H9 (cell line): ENCODE measurements around the gene PCNX3. TPM values are rescaled to one million over a fixed set of nuclear protein-coding genes. Genes with fewer than 3 reads are reported as not detected.

ENCODE experiments used
- DNase-seq: peaks from one replicate; pipeline ENCODE4 v3.0.0-alpha.2; 2017
- H2AFZ ChIP-seq: one replicate; pipeline ENCODE4 v1.6.1; 2013; ENCODE audit warnings: mild to moderate bottlenecking, low read length, control low read depth, moderate library complexity
- H2AK5ac ChIP-seq: 2 replicates; pipeline ENCODE4 v1.6.1; 2013; ENCODE audit warnings: low read length, control low read depth, mixed read lengths; ENCODE audit not compliant: insufficient read length
- H2BK120ac ChIP-seq: one replicate; pipeline ENCODE4 v1.6.1; 2013; ENCODE audit warnings: low read depth, mild to moderate bottlenecking, low read length, control low read depth, inconsistent platforms; ENCODE audit not compliant: poor library complexity, severe bottlenecking
- H2BK12ac ChIP-seq: 2 replicates; pipeline ENCODE4 v1.6.1; 2013; ENCODE audit warnings: low read length, control low read depth, mixed read lengths, low read depth; ENCODE audit not compliant: insufficient read length
- H2BK15ac ChIP-seq: 2 replicates; pipeline ENCODE4 v1.6.1; 2013; ENCODE audit warnings: low read depth, low read length, control low read depth
- H2BK20ac ChIP-seq: one replicate; pipeline ENCODE4 v1.6.1; 2013; ENCODE audit warnings: low read depth, mild to moderate bottlenecking, low read length, control low read depth, inconsistent platforms; ENCODE audit not compliant: poor library complexity, severe bottlenecking
- H2BK5ac ChIP-seq: 2 replicates; pipeline ENCODE4 v1.6.1; 2013; ENCODE audit warnings: low read length, control low read depth, mixed read lengths; ENCODE audit not compliant: insufficient read length
- H3K14ac ChIP-seq: 2 replicates; pipeline ENCODE4 v1.6.1; 2013; ENCODE audit warnings: low read length, control low read depth; ENCODE audit not compliant: insufficient read depth
- H3K18ac ChIP-seq: 2 replicates; pipeline ENCODE4 v1.6.1; 2013; ENCODE audit warnings: low read depth, mild to moderate bottlenecking, mixed read lengths, low read length, control low read depth; ENCODE audit not compliant: insufficient read length
- H3K23ac ChIP-seq: 2 replicates; pipeline ENCODE4 v1.6.1; 2013; ENCODE audit warnings: low read length, control low read depth, mixed read lengths, low read depth; ENCODE audit not compliant: insufficient read length
- H3K23me2 ChIP-seq: 2 replicates; pipeline ENCODE4 v1.6.1; 2013; ENCODE audit warnings: low read depth, mild to moderate bottlenecking, mixed read lengths, low read length, control low read depth; ENCODE audit not compliant: insufficient read length, poor library complexity, severe bottlenecking
- H3K27ac ChIP-seq: 2 replicates; pipeline ENCODE4 v1.5.1; 2013; ENCODE audit warnings: low read length, control low read depth, mixed read lengths, low read depth; ENCODE audit not compliant: insufficient read length
- H3K27me3 ChIP-seq: 2 replicates; pipeline ENCODE4 v1.6.1; 2013; ENCODE audit warnings: low read length, control low read depth, inconsistent platforms; ENCODE audit not compliant: insufficient read depth
- H3K4ac ChIP-seq: 2 replicates; pipeline ENCODE4 v1.6.1; 2013; ENCODE audit warnings: low read depth, mild to moderate bottlenecking, control low read depth, inconsistent platforms, low read length, moderate library complexity
- H3K4me1 ChIP-seq: 2 replicates; pipeline ENCODE4 v1.6.1; 2013; ENCODE audit warnings: low read length, control low read depth, inconsistent platforms; ENCODE audit not compliant: insufficient read depth
- H3K4me2 ChIP-seq: 2 replicates; pipeline ENCODE4 v1.6.1; 2013; ENCODE audit warnings: low read length, control low read depth, mixed read lengths; ENCODE audit not compliant: insufficient read length, insufficient read depth
- H3K56ac ChIP-seq: 2 replicates; pipeline ENCODE4 v1.6.1; 2013; ENCODE audit warnings: low read depth, mild to moderate bottlenecking, mixed read lengths, low read length, control low read depth; ENCODE audit not compliant: insufficient read length
- H3K79me1 ChIP-seq: 2 replicates; pipeline ENCODE4 v1.6.1; 2013; ENCODE audit warnings: low read depth, mild to moderate bottlenecking, moderate library complexity, low read length, control low read depth, inconsistent platforms; ENCODE audit not compliant: insufficient read depth, poor library complexity, severe bottlenecking
- H3K79me2 ChIP-seq: 2 replicates; pipeline ENCODE4 v1.6.1; 2013; ENCODE audit warnings: low read length, control low read depth, inconsistent platforms; ENCODE audit not compliant: insufficient read depth
- H3K9ac ChIP-seq: 2 replicates; pipeline ENCODE4 v1.6.1; 2013; ENCODE audit warnings: low read length, control low read depth, mixed read lengths; ENCODE audit not compliant: insufficient read length; ENCODE audit errors: extremely low read depth
- H3K9me3 ChIP-seq: one replicate; pipeline ENCODE4 v1.6.1; 2013; ENCODE audit warnings: low read depth, low read length, inconsistent platforms; ENCODE audit not compliant: control insufficient read depth
- H3T11ph ChIP-seq: one replicate; pipeline ENCODE4 v1.6.1; 2013; ENCODE audit warnings: mild to moderate bottlenecking, low read length, control low read depth, inconsistent platforms
- H4K20me1 ChIP-seq: one replicate; pipeline ENCODE4 v1.6.1; 2013; ENCODE audit not compliant: control insufficient read depth, insufficient read length, insufficient read depth
- H4K5ac ChIP-seq: 2 replicates; pipeline ENCODE4 v1.6.1; 2013; ENCODE audit warnings: low read depth, mild to moderate bottlenecking, mixed read lengths, low read length, control low read depth; ENCODE audit not compliant: insufficient read length
- H4K8ac ChIP-seq: replicated peaks from 2 replicates; pipeline ENCODE4 v1.6.1; 2013; ENCODE audit warnings: low read length, control low read depth, mixed read lengths, low read depth; ENCODE audit not compliant: insufficient read length
- H4K91ac ChIP-seq: 2 replicates; pipeline ENCODE4 v1.6.1; 2013; ENCODE audit warnings: low read depth, mild to moderate bottlenecking, moderate library complexity, mixed read lengths, low read length, control low read depth; ENCODE audit not compliant: insufficient read length
- H3K27ac Mint-ChIP-seq, 3 experiments: 2 replicates in 2 of 3; 3 replicates in 1 of 3; pipeline ENCODE4 v1.8.0; 2020 to 2021; ENCODE audit warnings: mixed read lengths in 3 of 3, mild to moderate bottlenecking in 1 of 3, moderate library complexity in 1 of 3
- H3K27me3 Mint-ChIP-seq: 2 replicates; pipeline ENCODE4 v1.8.0; 2021; ENCODE audit warnings: low read depth, mild to moderate bottlenecking, moderate library complexity, mixed read lengths
- H3K36me3 Mint-ChIP-seq, 3 experiments: 2 replicates in 2 of 3; 3 replicates in 1 of 3; pipeline ENCODE4 v1.8.0; 2020 to 2021; ENCODE audit warnings: low read depth in 3 of 3, mixed read lengths in 3 of 3; ENCODE audit not compliant: insufficient read depth in 1 of 3
- H3K4me1 Mint-ChIP-seq, 2 experiments: 2 replicates each; pipeline ENCODE4 v1.8.0; 2020; ENCODE audit warnings: mixed read lengths in 2 of 2
- H3K4me3 Mint-ChIP-seq, 2 experiments: 2 replicates in 1 of 2; 3 replicates in 1 of 2; pipeline ENCODE4 v1.8.0; 2020 to 2021; ENCODE audit warnings: mild to moderate bottlenecking in 2 of 2, mixed read lengths in 2 of 2, moderate library complexity in 1 of 2
- H3K9me3 Mint-ChIP-seq, 2 experiments: 2 replicates in 1 of 2; 3 replicates in 1 of 2; pipeline ENCODE4 v1.8.0; 2020; ENCODE audit warnings: mild to moderate bottlenecking in 2 of 2, mixed read lengths in 2 of 2, moderate library complexity in 1 of 2
- CTCF ChIP-seq: fragments of 200-600 bp; sonication (generic); conservative IDR thresholded peaks from 3 replicates; pipeline ENCODE4 v1.8.0; 2021; ENCODE audit warnings: antibody characterized with exemption, mild to moderate bottlenecking
- WGBS: extraction: QIAGEN DNeasy Blood & Tissue Kit; methylation state at CpG from one replicate; pipeline ENCODE4 v1.1.7; 2013; ENCODE audit warnings: missing lambda C conversion rate, low lambda C conversion rate, mixed read lengths; ENCODE audit not compliant: insufficient read length; ENCODE audit errors: extremely low coverage; 5-methylcytosine and 5-hydroxymethylcytosine counted together
- total RNA-seq: library from RNA; stranded (reverse); gene quantifications from 2 replicates; pipeline ENCODE4 v1.2.1, GENCODE V29; 2021

Gene PCNX3
- total RNA-seq, 1 experiment from 2014 or later, result 50.5 TPM

- Mint-ChIP-seq H3K9me3 (no peaks in the 10 kb centered on the region), H3K27me3 (no peaks in the 10 kb centered on the region), H3K36me3 (peaks cover 19 to 75% (median 68%) of the 10 kb centered on the region in 3 experiments; a peak in 6 of 7 replicates), H3K27ac (peak overlapping the region in 2 of 3 experiments; percentile 16 to 19; a peak in 2 of 7 replicates), H3K4me1 (no peaks in the 10 kb centered on the region), H3K4me3 (no peak overlapping the region)
- Histone ChIP-seq H3K4me2 (no peak overlapping the region), H3K14ac (no peak overlapping the region), H4K5ac (no peak overlapping the region), H2AK5ac (no peak overlapping the region), H3K9me3 (no peaks in the 10 kb centered on the region), H3K23me2 (no peaks in the 10 kb centered on the region), H3K79me1 (no peaks in the 10 kb centered on the region), H4K8ac (no peak overlapping the region), H2BK15ac (no peak overlapping the region), H2BK12ac (no peak overlapping the region), H3K23ac (no peak overlapping the region), H3K27ac (no peak overlapping the region), H4K20me1 (no peaks in the 10 kb centered on the region), H3K18ac (no peak overlapping the region), H3K4ac (no peak overlapping the region), H3T11ph (no peak overlapping the region), H4K91ac (no peak overlapping the region), H2AFZ (no peak overlapping the region), H2BK5ac (no peak overlapping the region), H3K9ac (no peak overlapping the region), H3K27me3 (no peaks in the 10 kb centered on the region), H3K56ac (no peak overlapping the region), H3K79me2 (no peaks in the 10 kb centered on the region), H2BK20ac (no peak overlapping the region), H2BK120ac (no peak overlapping the region), H3K4me1 (no peaks in the 10 kb centered on the region)
- DNase-seq, result no peak
- no CpG with 5 or more reads among the region's 30 CpGs for WGBS
- TF ChIP-seq CTCF, result no peak
Observed at GRCh38 chr11:65624931-65625627, 9.5 kb downstream of the PCNX3 start.
